Activated CD4-positive, CD25-positive, alpha-beta regulatory T cell treated with anti-CD3 and anti-CD28 coated beads, Interleukin-2, amount 50 U/mL, for 24 hours (primary cell): ENCODE results near the gene SYNGR4.
A peak's percentile ranks its signal among the peaks of the same experiment; 100 is the strongest.
"Not testable (repeated sequence)": the region's sequence is repeated elsewhere in the genome, so short reads cannot be mapped to it uniquely, and the experiment has no call there.

Experiments
- ATAC-seq, 2 donors: fragments of 150-1000 bp; cut with Tn5 transposase; one replicate each; pipeline ENCODE4 v1.10.0; 2021; ENCODE audit warnings: mild to moderate bottlenecking in 1 of 2, moderate library complexity in 1 of 2

The SYNGR4 gene, protein sequence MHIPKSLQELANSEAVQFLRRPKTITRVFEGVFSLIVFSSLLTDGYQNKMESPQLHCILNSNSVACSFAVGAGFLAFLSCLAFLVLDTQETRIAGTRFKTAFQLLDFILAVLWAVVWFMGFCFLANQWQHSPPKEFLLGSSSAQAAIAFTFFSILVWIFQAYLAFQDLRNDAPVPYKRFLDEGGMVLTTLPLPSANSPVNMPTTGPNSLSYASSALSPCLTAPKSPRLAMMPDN

DNA sequence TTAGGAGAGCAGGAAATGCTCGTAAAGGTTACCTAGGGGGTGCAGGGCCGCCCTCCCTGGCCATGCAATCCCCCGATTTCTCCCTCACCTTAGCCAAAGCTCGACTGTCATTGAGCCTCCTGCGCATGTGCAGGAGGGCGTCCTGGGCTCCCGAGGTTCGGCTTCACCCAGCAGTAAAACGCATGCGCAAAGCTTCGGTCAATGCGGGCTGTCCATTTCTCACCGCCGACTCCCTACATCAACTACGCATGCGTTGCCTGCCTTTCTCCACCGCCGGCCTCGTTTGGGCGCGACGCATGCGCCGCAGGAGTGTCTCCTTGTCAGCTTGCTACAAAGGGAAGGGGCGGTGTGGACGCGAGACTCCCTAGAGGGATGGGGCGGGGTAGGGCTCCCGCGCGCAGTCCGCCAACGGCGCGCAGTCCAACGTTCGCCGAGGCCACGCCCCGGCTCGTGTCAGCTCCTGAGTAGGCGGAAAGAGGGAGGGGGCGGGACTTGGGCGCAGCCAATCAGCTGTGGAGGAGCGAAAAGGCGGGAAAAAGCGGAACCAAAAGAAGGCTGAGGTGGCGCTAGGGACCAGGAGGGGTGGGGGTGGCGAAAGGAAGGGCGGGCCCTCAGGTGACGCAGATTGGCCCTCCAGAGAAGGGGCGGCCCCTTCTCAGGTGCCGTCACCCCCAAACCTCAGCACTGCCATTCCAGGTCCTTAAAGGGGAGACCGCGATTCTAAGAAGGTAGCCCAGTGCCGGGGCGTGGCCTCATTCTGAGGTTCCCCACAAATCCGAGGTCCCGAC is at the start of gene SYNGR4, which contains the start of gene TMEM143:
SYNGR4 (plus strand) TSS at position 558 of the 788 bp plus-strand sequence. CDS start 1,476 bp downstream, outside the sequence.
TMEM143 (minus strand) TSS at position 131 of the 788 bp plus-strand sequence; CDS start at position 111, 20 bp downstream.
- peak; percentile 88 to 90 for ATAC-seq

DNA sequence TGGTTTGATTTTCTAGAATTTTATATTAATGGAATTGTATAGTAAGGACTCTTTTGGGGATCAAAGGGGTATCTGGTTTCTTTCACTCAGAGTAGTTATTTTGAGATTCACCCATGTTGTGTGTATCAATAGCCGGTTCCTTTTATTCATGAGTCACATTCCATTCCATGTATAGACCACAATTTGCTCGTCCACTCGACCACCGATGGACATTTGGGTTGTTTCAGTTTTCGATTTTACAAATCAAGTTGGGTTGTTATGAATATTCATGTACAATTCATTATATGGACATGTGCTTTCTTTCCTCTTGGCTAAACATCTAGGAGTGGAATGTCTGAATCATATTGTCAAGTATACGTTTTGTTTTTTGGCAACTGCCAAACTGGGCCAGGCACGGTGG is 48.5 kb upstream of the SYNGR4 start:
- no peak for ATAC-seq

DNA sequence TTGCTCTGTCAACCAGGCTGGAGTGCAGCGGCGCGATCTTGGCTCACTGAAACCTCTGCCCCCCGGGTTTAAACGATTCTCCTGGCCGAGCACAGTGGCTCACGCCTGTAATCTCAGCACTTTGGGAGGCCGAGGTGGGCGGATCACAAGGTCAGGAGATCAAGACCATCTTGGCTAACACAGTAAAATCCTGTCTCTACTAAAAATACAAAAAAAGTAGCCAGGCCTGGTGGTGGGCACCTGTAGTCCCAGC is 46.5 kb upstream of the SYNGR4 start:
- not testable (repeated sequence) for ATAC-seq

DNA sequence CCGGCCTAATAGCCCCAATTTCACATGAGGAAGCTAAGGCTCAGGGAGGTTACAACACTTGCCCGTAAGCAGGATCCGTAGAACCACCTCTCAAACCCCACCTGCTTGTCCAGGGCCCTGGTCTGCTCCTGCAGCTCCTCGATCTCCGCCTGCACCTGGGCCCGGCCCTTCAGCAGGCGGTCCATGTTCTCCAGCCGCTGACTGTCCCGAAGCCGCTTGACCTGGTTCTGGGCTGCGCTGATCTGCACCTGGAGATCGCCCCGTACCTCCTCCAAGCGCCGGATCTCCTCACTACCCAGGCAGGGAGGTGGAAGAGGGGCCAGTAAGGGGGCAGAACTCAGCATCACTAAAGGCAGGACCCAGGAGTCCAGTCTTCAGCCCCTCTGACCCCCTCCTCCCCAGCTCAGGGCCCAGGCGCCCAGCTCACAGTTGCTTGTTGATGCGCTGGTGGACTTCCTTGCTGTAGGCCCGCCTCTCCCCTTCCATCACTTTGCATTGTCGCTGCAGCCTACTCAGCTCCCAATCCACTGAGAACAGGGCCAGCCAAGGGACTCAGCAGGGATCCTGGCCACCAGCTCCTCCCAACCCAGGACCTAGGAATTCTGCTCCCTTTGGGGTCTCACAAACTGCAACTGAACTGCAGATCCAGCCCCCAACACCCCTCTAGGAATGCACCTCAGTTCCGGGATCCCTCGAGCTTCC is 45.7 kb upstream of the SYNGR4 start:
- ATAC-seq = no peak

DNA sequence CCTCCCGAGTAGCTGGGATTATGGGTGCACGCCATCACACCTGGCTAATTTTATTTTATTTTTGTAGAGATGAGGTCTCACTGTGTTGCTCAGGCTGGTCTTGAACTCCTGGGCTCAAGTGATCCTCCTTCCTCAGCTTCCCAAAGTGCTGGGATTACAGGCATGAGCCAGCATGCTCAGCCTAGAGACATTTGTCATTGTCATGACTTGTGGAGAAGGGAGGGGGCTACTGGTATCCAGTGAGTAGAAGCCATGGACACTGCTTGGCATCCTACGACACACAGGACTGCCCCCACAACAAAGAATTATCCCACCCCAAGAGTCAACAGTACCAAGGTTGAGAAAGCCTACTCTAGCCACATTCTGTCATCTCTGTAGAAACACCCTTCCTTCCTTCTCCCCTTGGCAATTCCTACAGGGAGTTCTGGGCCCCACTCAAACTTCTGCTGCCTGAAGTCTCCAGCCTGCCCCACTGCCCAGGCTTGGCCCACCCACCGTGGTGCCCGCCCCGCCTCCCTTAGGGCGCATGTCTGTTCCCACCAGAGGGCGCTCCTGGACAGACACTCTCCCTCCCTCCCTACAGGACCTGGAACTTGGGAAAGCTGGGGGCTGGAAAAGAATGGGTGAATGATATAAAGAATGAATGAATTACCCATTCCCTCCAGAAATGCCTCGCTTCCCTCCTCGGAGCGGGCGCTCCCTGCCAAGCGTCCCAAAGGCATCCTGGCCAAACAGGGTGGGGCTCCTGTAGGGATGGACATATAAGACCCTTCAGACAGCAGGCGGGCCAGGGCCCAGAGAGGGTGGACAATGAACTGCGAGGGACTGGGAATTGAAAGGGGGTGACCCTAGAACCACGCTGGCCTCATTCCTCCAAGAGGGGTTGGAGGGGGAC is 44.3 kb upstream of the SYNGR4 start:
- ATAC-seq = peak; percentile 14 to 15

DNA sequence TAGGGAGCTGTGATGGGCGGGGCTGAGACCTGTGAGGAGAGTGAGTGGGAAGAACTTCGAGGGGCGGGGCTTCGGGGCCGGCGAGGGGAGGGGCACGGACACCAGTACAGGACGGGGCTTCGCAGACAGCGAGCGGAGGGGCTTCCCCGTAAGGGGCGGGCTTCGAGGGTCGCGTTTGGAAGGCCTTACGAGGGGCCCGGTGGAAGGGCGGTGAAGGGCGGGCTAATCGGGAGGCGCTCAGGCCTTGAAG is 42.9 kb upstream of the SYNGR4 start:
- ATAC-seq = peak; percentile 55 to 67

DNA sequence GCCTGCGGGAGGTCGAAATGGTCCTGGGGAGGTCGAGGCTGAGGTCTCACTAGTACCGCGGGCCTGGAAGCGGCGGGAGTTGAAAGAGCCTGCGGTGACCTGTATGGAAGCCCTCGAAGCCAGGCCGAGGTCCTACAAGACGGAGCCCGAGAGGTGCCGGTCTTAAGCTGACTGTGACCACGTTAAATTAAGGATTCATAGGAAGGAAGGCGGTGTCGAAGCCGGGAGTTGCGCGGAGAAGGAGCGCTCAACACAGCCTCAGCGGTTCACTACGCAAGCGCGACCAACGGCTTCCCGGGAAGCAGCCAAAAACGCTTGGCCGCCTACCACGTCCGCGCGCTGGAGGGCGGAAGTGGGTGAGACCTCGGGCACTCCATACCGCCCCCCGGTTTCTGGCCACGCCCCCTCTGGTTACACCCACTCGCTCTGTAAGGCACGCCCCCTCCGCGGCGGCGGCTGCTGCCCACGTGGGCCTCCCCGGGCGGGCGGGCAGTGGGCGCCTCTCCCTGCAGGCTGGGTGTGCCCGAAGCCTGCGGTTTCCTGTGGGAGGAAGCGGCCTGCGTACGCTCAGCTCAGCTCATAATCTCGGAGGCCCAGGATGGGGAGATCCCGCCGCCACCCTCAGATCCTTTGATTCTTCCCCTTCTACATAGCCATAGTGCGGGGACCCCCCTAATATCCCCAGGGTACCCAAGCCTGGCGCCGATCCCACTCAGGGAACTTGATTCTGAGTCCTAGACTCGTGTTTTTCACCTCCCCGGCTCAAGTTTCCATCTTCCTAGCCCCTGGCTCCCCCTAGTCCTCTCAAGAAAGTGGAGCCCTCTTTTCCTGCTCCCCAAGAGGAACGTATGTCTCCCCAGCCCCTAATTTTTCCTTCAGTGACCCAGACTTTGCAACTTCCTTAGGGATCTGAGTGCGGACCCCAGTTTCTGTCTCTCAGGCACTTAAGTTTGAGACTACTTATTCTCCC is 42.3 kb upstream of the SYNGR4 start:
- ATAC-seq = peak; percentile 62 to 64

DNA sequence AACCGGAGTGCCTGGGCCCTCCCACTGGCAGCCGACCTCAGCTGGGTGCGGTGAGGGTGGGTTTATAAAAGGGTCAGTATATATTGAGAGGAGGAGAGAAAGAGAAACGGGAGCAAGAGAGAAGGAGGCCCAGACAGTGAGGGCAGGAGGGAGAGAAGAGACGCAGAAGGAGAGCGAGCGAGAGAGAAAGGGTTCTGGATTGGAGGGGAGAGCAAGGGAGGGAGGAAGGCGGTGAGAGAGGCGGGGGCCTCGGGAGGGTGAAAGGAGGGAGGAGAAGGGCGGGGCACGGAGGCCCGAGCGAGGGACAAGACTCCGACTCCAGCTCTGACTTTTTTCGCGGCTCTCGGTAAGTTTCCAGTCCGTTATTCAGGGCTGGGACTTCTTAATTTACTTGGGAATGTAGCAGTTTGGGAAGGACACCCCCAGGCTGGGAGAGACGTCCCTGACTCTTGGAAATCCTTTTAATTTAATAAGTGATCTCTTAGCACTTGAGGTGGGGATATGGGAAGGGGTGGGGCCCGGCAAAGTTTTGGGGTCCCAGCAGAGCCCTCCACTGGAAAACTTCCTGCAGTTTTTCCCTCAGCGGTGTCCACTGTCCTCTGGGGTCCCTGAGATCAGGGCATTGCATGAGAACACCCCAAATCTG is 38.8 kb upstream of the SYNGR4 start, which contains the start of gene EMP3:
EMP3 (plus strand) TSS at position 288 of the 646 bp plus-strand sequence. CDS start 1,293 bp downstream, outside the sequence.
- ATAC-seq = peak; percentile 34 to 35

DNA sequence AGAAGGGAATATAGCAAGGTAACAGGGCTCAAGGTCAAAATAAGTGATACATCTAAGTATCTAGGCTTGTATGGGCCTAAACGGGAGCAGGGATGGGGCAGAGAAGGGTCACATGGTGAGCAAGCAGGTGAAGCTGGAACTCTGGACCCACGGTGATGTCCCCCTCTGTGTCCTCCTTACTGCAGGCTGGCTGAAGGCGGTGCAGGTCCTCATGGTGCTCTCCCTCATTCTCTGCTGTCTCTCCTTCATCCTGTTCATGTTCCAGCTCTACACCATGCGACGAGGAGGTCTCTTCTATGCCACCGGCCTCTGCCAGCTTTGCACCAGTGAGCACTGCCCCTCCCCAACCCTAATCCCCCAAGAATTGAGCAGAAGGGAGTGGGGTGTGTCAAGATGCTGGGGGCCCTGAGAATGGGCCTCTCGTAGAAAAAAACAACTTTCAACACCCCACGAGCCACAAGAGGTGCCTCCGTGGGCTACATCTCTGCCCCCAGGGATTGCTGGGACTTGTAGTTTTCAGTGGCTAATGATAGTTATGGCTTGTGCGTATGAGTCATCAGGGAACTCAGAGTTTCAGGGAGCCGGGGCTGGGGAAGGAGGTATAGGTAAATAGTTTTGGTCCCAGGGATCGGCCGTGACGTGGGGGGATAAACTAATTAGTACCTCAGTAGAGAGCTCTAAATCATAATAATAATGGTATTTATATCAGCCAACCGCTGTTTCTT is 34.8 kb upstream of the SYNGR4 start:
- ATAC-seq = no peak

DNA sequence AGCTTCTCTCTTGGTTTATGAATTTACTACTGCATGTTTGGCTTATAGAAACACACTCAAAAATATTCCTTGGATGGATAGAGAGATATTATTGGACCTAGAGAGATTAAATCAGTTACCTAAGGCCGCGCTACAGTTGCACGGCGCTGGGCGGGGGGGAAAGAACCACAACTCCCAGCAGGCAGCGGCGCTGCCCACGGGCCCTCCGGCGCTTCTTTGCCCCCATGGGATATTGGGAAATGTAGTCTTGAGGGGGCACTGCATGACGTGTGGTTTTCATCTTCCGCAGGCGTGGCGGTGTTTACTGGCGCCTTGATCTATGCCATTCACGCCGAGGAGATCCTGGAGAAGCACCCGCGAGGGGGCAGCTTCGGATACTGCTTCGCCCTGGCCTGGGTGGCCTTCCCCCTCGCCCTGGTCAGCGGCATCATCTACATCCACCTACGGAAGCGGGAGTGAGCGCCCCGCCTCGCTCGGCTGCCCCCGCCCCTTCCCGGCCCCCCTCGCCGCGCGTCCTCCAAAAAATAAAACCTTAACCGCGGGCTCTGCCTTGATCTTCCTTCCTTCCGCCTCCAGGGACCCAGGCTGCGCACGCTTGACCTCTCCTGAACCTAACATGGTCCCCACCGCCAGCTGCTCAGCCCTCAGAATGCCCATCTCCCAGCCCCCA is 34.0 kb upstream of the SYNGR4 start:
- peak; percentile 36 to 37 for ATAC-seq

DNA sequence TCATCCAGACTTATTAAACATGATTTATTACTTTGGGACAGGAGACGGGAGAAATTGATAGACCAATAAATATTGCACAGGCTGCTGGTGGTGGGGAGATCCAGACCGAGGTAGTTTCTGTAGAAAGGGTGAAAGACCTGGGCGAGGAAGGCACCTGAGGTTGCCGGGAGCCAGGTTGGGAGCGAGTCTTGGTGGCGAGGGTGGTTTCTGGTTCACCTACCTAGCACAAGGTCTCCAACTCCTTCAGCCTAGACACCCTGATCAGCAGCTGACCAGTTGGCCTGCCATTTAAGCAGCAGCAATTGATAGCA is 31.9 kb upstream of the SYNGR4 start:
- no peak for ATAC-seq

DNA sequence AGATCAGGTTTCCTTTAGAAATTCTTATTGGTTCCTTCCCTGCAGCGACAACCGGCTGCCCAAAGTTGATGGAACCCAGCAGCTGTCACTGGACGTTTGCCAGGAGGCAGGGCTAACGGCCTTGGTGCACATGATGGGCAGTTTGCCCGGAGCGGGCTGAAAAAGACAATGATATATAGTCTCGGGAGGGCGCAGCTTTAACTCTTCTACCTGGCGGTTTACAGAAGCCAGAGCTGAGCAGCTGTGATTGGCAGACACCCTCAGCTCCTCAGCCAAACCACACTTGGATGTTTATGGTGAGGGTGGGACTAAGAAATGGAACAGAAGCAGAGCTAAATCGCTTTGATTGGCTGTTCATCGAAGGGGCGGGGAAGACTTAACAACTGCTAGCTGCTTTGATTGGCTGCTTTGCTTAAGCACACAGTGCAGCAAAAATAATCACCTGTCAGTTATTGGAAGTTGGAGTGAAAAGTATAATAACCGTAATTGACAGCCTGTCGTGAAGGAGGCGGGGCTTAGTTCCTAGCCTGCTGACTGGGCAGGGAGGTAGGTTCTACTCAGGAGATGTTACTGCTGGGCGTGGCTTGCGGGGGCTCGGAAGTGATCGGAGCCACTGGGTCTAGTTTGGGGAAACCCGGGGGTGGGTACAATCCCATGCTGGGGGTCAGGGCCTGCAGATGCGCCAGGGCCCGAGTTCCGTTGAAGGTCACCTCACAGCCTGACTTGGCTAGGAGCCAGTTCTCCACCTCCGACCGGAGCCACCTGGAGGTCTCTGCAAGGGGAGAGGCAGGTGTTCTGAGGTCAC is 31.3 kb upstream of the SYNGR4 start:
- ATAC-seq = peak; percentile 80

DNA sequence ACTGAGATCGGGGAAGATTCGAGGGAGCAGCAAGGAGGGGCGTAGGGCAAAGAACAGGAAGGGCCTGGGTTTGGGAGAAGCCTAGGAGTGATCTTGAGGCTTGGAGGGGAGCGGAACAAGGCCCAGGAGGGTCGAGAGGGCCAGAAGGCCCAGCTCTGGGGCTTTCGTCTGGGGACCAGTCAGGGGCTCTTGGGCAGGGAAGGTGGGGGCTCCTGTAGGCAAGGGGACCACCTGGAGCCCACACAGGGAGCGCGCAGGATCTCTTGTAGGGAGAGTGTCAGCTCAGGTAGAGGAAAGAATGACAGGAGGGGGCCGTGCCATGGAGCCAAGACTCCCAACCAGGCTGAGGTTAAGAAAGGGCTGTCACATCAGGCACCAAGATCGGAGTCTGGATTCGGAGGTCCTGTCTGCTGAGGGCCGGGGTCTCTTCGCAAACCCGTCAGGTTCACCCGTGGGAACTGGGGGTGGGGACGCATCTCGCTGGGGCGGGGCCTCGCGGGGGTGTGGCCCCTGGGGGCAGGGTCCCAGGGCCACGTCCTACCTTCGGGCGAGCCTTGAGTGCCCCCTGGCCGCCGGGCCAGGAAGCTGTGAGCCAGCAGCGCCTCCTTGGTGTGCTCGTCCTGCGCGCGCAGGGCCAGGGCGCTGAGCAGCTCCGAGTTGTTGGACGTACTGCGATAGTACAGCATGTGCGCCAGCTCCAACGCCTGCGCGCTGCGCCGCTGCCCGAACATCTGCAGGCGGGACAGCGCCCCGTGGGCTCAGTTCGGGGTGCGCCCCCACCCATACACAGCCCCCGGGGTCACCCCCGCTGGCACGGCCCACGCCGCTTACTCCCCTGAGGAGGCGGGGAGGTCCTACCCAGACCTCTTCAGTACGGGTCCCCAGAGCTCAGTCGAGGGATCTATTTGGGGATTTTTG is 30.4 kb upstream of the SYNGR4 start:
- peak; percentile 71 to 72 for ATAC-seq

DNA sequence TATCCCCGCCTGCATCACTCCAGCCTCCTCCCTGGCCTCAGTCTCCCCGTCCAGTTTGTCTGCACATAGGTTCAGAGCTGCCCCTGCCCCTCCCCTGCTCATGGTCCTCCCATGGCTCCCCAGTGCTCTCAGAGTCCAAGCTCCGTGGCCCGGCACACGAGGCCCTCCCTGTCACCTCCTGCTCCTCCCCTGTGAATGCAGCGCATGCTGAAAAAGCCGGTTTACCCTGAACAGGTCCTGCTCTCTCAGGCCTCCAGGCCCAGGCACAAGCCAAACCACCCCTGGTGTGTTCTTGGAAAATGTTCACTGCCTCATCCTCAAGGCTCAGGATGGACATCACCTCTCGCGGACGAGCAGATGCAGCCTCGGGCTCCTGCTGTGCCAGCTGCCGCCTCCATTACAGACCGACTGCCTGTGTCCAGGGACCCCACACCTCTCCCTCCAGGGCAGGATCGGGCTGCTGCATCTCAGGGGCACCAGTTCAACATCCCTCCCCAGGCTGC is 25.9 kb upstream of the SYNGR4 start:
- ATAC-seq = no peak

DNA sequence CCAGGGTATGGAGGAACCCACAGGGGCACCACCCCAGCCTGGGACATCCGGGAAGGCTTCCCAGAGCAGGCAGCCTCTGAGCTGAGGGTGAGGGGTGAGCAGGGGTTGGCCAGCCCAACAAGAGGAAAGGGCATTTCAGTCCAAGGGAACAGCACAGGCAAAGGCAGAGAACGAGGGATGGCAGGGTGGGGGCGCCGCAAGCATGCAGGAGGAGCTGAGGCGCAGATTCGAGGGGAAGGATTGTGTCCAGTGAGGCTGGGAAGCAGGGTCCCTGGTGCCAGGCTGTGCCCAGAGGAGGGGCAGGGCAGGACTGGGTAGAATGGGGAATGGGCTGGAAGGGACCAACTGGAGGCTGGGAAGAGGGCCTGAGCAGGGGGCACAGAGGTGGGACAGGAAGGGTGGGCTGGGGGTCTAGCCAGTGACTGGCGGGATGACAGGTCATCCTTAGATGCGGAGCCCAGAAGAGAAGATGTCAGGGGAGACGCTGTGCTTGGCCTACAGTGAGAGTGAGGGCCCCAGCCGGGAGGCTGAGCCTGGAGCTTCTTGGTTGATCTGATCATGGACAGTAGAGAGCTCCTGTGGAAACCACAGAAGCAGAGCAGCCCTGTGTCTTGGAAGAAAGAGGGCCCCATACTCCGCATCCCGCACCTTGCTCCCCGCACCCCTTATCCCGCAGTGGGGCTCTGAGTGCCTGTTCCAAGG is 25.2 kb upstream of the SYNGR4 start:
- ATAC-seq = no peak

DNA sequence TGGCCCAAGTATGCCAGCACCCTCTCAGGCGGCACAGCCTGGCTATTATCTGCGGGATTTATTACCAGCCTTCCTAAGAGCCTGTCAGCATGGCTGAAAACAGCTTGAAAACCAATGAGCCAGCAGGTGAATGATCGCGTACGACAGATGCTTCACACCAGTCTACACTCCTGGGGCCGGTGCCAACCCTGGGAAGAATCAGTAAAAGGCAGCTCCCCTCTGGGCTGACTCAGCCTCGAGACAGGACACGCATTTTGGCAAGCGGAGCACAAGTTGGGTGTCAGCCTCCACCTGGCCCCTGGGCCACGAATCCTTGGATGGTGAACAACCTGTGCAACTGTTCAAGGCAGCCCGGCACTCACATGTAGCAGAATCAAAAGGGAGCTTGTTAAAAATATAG is 23.2 kb upstream of the SYNGR4 start:
- no peak for ATAC-seq
